GM21367 (cell line): ENCODE measurements around the gene PRICKLE4.

Source experiments
- ATAC-seq: cut with Tn5 transposase; IDR thresholded peaks from one replicate; pipeline ENCODE4 v1.9.1; 2021; ENCODE audit not compliant: unreplicated experiment

Gene PRICKLE4

GRCh38 chr6:41832263-41832662 is 51.7 kb downstream of the PRICKLE4 start:
- no peak for ATAC-seq

- no peak for ATAC-seq
These were observed 55.6 kb downstream of the PRICKLE4 start for GRCh38 chr6:41836022-41836659.

GRCh38 chr6:41836660-41837052 is 56.1 kb downstream of the PRICKLE4 start:
- no peak for ATAC-seq
